ENCODE measurements around the gene FBXO41. TPM values are rescaled to one million over a fixed set of nuclear protein-coding genes. Genes with fewer than 3 reads are reported as not detected.

Gene FBXO41
- total RNA-seq, 4 donors from 2014 or later: 0.98 to 4.9 (median 2.8) TPM

DNA sequence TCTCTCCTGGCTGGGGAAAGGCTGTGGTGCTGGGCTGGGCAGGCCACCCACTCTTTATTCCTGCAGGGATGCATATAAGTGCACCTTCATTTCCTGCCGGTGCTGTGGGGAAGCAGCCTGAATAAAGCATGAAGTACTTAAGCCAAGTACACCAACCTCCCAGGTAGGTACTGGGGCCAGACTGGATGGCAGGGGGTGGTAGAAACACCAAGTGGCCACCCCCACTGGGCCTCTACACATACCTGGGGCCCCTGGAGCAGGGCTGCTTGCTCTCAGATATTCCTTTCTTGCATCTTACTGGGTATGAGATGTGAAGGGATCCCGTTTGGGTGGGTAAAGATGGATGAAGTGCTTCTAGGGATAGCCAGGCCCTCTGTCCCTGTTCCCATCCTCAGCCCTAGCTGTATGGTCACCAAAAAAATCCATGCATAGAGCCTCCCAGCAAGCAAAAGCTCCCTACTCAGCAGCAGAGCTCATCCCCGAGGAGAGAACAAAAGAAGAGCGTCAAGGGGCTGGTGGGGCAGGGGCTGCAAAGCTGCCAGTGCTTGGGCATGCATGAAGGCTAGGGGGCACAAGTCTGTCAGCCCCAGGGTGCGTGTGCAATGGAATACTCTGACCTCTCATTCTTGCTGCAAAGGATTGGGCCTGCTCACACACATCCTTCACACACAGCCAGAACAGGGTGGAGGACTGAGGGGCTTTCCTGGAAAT lies 28.2 kb downstream of the FBXO41 start:
- TF ChIP-seq CTCF (IDR thresholded peaks at IDR 0.05; ENCODE audit: low read depth): no peak

- TF ChIP-seq CTCF (IDR thresholded peaks at IDR 0.05; ENCODE audit: low read depth): no peak
These were observed 29.2 kb downstream of the FBXO41 start for GRCh38 chr2:73255007-73255644.

DNA sequence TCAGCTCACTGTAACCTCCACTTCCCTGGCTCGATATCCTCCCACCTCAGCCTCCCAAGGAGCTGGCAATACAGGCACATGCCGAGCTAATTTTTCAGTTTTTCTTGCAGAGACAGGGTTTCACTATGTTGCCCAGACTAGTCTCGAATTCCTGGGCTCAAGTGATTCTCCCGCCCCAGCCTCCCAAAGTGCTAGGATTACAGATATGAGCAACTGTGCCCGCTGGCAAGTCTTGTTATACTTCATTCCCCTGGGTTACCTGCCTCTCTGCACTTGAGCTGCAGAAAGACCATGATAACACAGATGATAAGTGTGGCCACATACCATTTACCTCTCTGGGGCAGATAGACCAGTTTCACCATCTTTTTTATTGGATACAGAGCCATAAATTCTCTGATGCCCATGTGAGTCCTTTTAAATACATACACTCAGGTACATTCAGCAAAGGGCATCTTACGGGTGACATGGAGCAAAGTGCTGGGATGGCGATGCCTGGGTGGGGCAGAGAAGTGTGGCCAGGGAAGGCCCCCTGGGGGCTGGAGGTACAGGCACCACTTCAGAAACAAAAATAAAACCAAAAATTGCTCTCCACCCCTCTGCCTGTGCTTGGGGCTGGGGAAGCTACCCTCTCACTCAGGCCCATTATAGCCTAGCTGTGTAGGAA lies 29.8 kb downstream of the FBXO41 start:
- TF ChIP-seq CTCF (IDR thresholded peaks at IDR 0.05; ENCODE audit: low read depth): no peak

DNA sequence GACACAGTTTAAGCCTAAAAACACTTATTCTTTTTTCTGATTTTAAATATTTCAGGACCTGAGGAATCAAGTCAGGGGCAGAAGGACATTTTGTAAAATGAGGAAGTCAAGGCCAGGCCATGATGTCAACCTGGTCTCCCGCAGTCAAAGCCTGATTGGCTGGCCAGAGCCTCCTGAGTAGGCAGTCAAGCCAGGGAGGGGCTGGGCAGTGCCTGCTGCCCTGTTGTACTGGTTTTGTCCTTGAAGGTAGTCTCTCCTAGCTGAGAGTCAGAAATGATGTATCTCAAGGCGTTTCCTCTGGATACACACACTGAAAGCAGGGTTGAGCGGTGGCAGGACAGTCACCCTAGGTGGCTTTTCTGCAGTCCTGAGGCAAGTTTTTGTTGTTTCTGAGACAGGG lies 30.4 kb downstream of the FBXO41 start:
- TF ChIP-seq CTCF (IDR thresholded peaks at IDR 0.05; ENCODE audit: low read depth): no peak

GRCh38 chr2:73253400-73253799 lies 30.9 kb downstream of the FBXO41 start:
- no peak for TF ChIP-seq CTCF (IDR thresholded peaks at IDR 0.05; ENCODE audit: low read depth)

- TF ChIP-seq CTCF (IDR thresholded peaks at IDR 0.05; ENCODE audit: low read depth): no peak
These were observed 31.8 kb downstream of the FBXO41 start for GRCh38 chr2:73252238-73253027.
